ENCODE measurements around the gene MAPK11.

The MAPK11 gene

DNA sequence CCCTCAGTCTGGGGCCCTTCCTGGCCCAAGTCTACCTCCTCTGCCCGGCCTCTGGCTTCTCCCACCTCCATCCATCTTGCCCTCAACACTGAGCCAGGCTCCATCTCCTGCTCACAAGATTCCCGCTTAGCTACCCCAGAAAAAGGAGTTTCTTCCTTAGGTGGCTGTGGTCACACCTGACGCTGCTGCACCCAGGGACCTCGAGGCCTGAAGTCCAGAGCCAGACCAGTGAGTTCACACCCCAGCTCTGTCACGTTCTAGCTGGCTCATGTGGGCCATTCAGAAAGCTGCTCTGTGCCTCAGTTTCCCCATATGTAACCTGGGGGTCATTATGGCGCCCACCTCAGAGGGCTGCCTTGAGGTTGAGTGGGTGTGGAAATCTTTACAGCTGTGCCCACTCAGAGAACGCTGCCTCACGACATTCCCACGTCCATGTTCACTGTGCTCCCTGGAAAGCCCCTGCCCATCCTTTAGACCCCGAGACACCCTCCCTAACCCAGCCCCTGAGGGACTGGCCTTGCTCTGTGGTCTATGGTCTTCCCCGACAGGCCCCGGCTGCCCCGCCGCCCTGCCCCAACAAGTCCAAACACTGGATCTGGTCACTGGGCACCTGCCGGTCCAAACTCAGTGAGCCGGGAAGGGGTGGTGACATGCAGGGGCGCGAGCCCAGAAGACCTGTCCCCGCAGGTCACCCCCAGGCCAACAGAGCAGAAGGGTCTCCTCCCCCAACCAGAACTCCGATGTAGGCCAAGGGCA is 27.5 kb upstream of the MAPK11 start:
- H4K20me1 ChIP-seq (ENCODE audit: insufficient read depth, low read length, poor library complexity, severe bottlenecking): no peaks in the 10 kb centered on the region
- peaks cover 18% of the 10 kb centered on the region for H3K4me1 ChIP-seq (ENCODE audit: insufficient read depth, low read length, poor library complexity, severe bottlenecking)
- no peaks in the 10 kb centered on the region for H3K27me3 ChIP-seq (ENCODE audit: insufficient read depth, low read length, poor library complexity, severe bottlenecking)
- no peak for TF ChIP-seq EZH2phosphoT487 (IDR thresholded peaks at IDR 0.05; ENCODE audit: borderline replicate concordance)
- TF ChIP-seq, protein P1, sequence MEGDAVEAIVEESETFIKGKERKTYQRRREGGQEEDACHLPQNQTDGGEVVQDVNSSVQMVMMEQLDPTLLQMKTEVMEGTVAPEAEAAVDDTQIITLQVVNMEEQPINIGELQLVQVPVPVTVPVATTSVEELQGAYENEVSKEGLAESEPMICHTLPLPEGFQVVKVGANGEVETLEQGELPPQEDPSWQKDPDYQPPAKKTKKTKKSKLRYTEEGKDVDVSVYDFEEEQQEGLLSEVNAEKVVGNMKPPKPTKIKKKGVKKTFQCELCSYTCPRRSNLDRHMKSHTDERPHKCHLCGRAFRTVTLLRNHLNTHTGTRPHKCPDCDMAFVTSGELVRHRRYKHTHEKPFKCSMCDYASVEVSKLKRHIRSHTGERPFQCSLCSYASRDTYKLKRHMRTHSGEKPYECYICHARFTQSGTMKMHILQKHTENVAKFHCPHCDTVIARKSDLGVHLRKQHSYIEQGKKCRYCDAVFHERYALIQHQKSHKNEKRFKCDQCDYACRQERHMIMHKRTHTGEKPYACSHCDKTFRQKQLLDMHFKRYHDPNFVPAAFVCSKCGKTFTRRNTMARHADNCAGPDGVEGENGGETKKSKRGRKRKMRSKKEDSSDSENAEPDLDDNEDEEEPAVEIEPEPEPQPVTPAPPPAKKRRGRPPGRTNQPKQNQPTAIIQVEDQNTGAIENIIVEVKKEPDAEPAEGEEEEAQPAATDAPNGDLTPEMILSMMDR (conservative IDR thresholded peaks at IDR 0.05; ENCODE audit: low read length): no peak
- no peak overlapping the region for H3K4me3 ChIP-seq (ENCODE audit: low read length, poor library complexity, severe bottlenecking)
- no peak overlapping the region for H2AFZ ChIP-seq (ENCODE audit: low read length)
- H3K9me2 ChIP-seq (replicated peaks; ENCODE audit: low read depth, low read length): no peaks in the 10 kb centered on the region
- H3F3A ChIP-seq (ENCODE audit: low read depth): no peaks in the 10 kb centered on the region
- no peaks in the 10 kb centered on the region for H3K9me3 ChIP-seq (ENCODE audit: insufficient read depth, low read depth, low read length)
- H3K9ac ChIP-seq (ENCODE audit: low read depth, low read length, poor library complexity, severe bottlenecking): no peak overlapping the region
- H3K36me3 ChIP-seq (ENCODE audit: insufficient read depth, low read length): no peaks in the 10 kb centered on the region
- H3K4me2 ChIP-seq (ENCODE audit: low read depth, low read length, poor library complexity, severe bottlenecking): no peak overlapping the region
- H3K79me2 ChIP-seq (ENCODE audit: insufficient read depth, low read length): peaks cover 14% of the 10 kb centered on the region; the same call in 1 of the 2 replicates

DNA sequence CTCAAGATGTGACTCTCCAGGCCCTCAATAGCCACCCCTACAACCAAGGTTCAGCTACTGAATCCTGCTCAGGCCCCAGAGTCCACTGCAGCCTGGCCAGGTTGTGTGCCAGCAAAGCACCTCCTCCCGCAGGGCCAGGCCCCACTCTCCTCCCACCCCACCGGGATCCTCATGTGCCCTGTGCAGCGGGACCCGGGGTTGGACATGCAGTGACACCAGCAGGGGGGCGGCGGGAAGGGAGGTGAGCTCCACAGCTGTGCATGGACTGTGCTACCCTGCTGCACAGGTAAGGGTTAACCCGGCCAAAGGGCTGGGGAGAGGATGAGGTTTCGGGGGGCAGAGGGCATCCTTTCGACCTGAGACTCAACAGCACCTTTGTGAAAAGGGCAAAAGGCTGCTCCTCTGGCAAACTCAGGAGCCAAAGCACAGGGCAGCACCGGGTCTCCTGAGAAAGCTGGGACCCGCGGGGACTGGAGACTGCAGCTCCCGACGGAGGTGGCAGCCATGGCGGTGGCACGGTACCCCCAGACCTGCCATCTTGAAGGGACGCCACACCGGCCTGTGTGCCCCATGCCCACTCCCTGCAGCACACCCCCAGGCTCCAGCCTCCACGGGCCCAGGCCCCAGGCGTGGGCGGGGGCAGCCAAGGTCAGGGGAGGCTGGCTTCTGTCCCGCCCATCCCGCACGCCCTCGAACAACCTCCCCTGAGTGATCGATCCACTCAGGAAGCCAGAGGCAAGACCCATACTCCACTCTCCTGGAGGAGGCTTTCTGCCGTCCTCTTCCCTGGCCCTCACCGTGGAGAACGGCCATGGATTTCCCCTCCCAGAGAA is 26.7 kb upstream of the MAPK11 start:
- no peaks in the 10 kb centered on the region for H3K9me2 ChIP-seq (replicated peaks; ENCODE audit: low read depth, low read length)
- no peak overlapping the region for H3K4me3 ChIP-seq (ENCODE audit: low read length, poor library complexity, severe bottlenecking)
- no peak overlapping the region for H2AFZ ChIP-seq (ENCODE audit: low read length)
- no peak for TF ChIP-seq EZH2phosphoT487 (IDR thresholded peaks at IDR 0.05; ENCODE audit: borderline replicate concordance)
- H3K4me1 ChIP-seq (ENCODE audit: insufficient read depth, low read length, poor library complexity, severe bottlenecking): peaks cover 10% of the 10 kb centered on the region
- H3K27me3 ChIP-seq (ENCODE audit: insufficient read depth, low read length, poor library complexity, severe bottlenecking): no peaks in the 10 kb centered on the region
- no peaks in the 10 kb centered on the region for H3K9me3 ChIP-seq (ENCODE audit: insufficient read depth, low read depth, low read length)
- H3F3A ChIP-seq (ENCODE audit: low read depth): no peaks in the 10 kb centered on the region
- no peaks in the 10 kb centered on the region for H4K20me1 ChIP-seq (ENCODE audit: insufficient read depth, low read length, poor library complexity, severe bottlenecking)
- H3K9ac ChIP-seq (ENCODE audit: low read depth, low read length, poor library complexity, severe bottlenecking): no peak overlapping the region
- H3K36me3 ChIP-seq (ENCODE audit: insufficient read depth, low read length): no peaks in the 10 kb centered on the region
- H3K79me2 ChIP-seq (ENCODE audit: insufficient read depth, low read length): peaks cover 14% of the 10 kb centered on the region; the same call in 1 of the 2 replicates
- H3K4me2 ChIP-seq (ENCODE audit: low read depth, low read length, poor library complexity, severe bottlenecking): no peak overlapping the region

DNA sequence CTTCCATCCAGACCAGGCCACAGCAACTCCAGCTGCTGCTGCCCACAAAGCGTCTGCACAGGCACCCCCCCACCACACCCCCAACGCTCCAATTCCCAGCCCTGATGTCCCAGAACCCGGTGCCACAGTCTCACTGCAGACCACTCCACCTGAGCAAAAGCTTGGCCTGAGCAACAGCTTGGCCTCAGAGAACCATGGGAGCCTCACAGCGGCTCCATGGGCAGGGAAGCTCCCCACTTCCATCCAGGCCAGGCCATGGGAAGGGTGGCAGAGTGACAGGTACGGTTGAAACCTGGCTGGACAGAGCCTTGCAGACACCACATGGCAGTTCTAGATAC is 24.1 kb upstream of the MAPK11 start:
- Histone ChIP-seq H3K36me3 (ENCODE audit: insufficient read depth, low read length) (peaks cover 7% of the 10 kb centered on the region; the same call in 1 of the 2 replicates), H3K9ac (ENCODE audit: low read depth, low read length, poor library complexity, severe bottlenecking) (no peak overlapping the region), H3K4me3 (ENCODE audit: low read length, poor library complexity, severe bottlenecking) (no peak overlapping the region), H3K9me3 (ENCODE audit: insufficient read depth, low read depth, low read length) (no peaks in the 10 kb centered on the region), H4K20me1 (ENCODE audit: insufficient read depth, low read length, poor library complexity, severe bottlenecking) (no peaks in the 10 kb centered on the region), H3K4me1 (ENCODE audit: insufficient read depth, low read length, poor library complexity, severe bottlenecking) (peaks cover 3% of the 10 kb centered on the region), H3K27me3 (ENCODE audit: insufficient read depth, low read length, poor library complexity, severe bottlenecking) (no peaks in the 10 kb centered on the region), H3K9me2 (replicated peaks; ENCODE audit: low read depth, low read length) (no peaks in the 10 kb centered on the region), H3K4me2 (ENCODE audit: low read depth, low read length, poor library complexity, severe bottlenecking) (no peak overlapping the region), H3K79me2 (ENCODE audit: insufficient read depth, low read length) (no peaks in the 10 kb centered on the region; the same call in 1 of the 2 replicates), H2AFZ (ENCODE audit: low read length) (no peak overlapping the region), H3F3A (ENCODE audit: low read depth) (no peaks in the 10 kb centered on the region)
- TF ChIP-seq, protein P1 (conservative IDR thresholded peaks at IDR 0.05; ENCODE audit: low read length): no peak
- no peak for TF ChIP-seq EZH2phosphoT487 (IDR thresholded peaks at IDR 0.05; ENCODE audit: borderline replicate concordance)
